ENCODE results near the gene CST9.

DNA sequence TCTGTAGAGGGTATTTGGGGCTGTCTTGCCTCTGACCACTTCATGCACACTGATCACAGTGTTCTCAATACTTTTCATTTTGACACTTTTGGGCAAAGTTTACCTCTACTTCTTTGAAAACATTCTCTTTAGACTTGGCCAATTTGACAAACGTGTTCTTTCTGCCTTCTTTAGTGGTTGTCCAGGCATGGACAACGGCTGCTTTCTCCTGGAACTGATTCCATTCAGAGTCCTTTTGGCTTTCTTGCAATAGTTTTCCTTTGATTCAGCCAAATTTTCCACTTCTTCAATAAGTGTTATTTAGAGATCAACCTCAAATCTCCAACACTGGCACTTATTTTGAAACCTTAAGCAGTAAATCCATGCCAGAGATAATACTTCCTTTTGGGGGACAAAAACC lies 6.7 kb upstream of the CST9 start:
- TF ChIP-seq CEBPB (tag; IDR thresholded peaks at IDR 0.05) (no peak), PKNOX1 (IDR thresholded peaks at IDR 0.05) (no peak), RCOR1 (IDR thresholded peaks at IDR 0.05; ENCODE audit: borderline replicate concordance in 1 of 2, low read depth in 2 of 2, low read length in 2 of 2) (no peak)
